M059J (cell line): ENCODE data around the gene SLX4IP. TPM values are rescaled to one million over a fixed set of nuclear protein-coding genes. Genes with fewer than 3 reads are reported as not detected.

Experiments
- DNase-seq: peaks from one replicate; pipeline ENCODE4 v3.0.0-alpha.2; 2012; ENCODE audit warnings: low read depth
- total RNA-seq: library from RNA; depleted of rRNA; stranded (reverse); fragments of >200 nt; shearing (Covaris generic); gene quantifications from 2 replicates; pipeline ENCODE4 v1.2.3, GENCODE V29; 2014

Gene SLX4IP
- total RNA-seq, 1 experiment from 2014 or later: 10.3 TPM

DNA sequence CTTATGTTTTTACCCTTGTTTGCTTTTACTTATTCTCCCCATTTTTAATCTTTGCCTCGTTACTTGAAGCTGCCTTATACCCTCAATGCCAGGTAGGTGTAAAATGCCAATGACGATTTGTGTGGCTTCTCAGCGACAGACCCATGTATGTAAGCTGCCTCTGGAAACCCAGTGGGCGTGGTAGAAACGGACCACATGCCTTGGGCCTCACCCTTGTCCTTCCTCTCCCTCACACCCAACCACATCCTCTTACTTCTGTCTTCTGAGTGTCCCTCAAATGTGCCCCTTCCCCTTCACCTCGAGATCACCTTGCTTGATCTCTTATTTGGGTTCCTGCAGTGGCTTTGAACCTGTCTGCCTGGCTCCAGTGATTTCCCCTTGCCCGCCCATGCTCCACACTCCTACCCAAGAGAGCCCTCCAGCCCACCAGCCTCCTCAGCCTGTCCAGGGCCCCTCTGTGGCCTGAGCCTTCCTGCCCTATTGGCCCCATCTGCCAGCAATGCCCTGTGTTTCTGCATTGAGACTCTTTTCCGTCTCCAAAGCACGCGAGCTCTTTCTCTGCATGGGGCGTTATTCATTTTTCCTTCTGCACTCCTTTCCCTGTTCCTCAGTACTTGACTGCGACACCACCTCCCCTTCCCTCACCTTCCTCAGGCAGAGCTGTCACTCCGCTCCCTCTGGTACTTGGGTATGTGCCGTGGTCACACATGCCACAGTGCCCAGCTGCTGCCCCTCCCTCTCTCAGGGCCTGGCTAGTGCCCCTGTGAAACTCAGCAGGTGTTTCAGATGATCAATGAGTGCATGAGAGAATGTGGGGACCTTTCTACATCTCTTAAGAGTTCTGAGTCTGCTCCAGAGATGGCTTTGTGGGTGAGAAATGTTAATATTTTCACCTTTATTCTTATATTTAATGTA lies 115.4 kb downstream of the SLX4IP start:
- no peak for DNase-seq

DNA sequence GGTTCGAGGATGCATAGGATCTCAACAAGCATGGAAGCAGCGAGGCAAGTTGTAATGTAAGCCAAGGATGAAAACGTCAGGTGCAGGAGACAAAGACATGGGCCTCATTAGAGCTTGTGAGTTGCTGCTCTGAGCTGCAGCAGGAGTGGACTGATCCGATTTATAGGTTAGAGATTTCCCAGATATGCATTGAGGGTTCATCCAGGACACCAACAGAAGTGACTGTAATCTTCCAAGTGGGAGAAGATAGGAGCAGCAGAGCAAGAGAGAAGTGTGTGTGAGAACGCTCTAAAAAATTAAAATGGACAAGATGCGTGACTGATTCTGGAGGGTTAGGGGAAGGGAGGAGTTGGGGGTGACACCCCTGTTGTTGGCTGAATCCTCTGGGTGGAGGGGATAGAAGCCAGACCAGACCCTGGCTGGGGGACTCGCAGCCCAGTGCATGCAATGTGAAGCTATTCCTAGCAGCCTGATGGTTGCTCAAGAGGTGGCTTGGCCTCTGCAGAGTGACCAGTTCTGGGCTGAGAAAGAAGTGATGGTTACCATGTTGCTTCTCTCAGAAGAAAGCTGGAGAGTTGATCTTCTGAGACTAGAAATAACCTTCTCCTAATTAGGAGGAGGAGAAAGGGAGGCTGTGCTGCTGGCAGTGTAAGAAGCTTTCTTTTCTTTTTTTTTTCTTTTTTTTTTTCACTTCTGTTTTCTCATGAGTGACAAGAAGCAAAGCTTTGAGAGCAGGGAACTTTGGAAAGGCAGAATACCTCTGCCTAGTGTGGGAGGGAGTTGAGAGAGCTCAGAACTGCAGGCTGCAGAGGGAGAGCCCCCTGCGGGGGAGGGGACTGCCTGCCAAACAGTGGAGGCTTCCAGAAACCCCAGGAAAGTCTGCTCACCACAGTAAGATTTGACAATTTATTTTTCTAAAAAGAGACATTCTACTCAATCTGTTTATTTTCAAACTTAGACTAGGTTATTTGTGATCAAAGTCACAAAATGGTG lies 116.9 kb downstream of the SLX4IP start:
- no peak for DNase-seq

DNA sequence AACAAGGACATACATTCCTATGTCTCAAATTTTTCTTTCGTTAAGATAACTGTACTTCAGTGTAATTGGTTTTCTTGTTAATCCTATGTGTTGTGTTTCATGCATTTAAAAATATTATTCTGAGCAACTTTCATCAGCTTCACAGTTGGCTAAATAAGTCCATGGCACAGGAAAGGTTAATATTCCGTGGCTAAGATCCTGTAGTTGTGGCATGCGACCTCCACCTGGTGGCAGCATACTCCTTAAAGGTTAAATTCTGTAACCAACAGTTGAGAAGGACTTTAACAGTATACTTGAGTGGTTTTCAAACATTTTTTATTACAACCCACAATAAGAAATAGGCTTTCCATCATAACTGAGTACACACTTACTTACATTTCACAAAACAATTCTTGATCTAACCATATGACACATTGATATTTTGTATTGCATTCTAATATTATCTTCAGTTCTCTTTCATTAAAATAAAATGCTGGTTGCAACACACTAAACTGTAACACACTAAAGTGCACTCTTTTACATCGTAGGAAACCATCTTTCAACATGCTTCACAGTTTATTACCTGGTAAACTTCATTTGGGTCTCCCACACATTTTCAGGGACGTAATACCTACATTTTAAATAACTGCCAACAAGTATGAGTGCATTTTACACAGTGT lies 118.3 kb downstream of the SLX4IP start:
- DNase-seq: peak; percentile 79

DNA sequence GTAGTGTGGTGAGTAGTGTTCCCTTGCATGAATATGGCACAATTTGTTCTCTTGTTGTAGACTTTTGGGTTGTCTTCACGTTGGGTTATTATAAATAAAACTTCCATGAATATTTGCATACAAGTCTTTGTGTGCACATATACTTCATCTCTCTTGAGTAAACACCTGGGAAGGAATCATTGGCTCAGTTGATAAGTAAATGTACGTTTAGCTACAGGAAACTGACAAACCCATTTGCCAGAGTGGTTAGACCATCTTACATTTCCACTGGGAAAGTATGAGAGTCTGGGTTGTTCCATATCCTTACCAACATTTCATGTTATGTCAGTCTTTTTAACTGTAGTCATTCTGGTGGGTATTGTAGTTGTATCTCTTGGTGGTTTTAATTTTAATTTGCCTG lies 119.2 kb downstream of the SLX4IP start:
- DNase-seq: no peak

DNA sequence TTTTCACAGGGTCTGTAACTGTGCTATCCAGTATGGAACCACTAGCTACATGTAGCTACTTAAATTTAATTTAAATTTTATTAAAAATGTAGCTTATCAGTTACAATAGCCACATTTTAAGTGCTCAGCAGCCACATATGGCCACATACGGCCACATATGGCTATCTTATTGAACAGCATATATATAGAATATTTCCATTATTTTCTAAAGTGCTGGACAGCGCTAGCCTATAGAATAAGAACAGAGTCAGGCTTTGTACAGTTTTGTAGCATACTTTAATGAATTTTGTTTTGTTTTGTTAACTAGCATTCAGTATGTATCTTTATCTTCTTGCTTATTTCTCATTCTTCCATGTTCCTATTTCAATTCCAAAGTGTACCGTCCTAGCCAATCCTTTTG lies 120.3 kb downstream of the SLX4IP start:
- DNase-seq: no peak

DNA sequence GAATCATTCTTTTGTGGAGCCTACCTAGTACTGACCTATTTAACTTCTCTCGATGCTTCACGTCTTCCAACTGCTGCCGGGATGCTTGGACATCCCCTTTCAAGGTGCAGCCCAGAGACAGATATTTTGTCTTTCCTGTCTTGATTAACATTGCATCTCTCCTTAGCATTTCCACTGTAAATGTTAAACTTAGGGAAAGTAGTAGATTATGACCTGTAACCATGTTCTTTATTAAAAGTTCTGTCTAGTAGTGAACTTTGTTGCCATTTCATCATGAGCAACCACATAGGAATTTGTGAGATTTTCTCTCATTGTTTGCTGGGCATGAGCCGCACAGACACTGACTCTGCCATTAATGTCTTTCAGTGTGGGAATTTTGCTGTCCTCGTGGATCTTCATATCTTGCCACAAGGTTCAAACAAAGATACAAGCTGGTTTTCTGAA lies 120.8 kb downstream of the SLX4IP start:
- DNase-seq: peak; percentile 89

DNA sequence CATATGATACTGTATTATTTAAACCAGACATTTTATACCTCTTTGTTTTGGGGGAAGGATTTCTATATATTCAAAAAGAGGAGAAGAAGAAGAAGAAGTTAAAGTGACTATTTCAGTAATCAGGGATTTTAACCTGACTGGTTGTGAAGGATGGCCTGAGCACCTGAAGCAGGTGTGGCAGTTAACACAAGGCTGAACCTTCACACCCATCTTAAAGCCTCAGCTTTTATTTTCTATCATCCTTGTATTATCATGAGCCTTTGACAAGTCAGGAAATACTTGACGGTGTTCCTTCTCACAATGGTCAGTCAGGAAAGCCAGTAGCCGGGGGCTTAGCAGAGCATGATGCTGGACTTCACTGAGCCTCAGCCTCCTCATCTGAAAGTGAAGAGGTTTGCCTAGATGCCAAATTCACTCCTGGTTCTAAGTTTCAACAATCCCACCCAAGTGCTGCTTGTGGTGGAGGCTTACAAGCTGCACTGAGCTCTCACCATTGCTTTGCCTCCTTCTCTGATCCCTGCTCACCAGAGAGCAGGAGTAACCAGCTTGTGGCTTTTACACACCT lies 121.5 kb downstream of the SLX4IP start:
- DNase-seq: no peak

DNA sequence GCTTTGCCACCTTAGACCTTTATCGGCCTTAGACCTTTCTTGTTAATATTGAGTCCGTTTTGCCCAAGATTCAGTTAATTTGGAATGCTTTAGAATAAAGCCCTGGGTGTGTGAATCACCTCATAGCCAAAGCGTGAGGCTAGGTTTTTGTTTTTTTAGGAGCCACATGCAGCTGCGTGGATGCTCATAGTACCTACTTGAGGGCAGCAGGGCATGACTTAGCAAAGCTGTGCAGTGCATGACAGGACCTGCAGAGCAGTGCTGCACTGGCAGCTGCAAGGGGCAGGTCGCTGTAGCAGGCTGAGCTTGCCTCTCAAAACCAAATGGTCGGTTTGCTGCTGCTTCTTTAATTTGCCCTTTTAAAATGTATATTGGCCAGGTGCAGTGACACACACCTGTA lies 122.6 kb downstream of the SLX4IP start:
- DNase-seq: peak; percentile 37

DNA sequence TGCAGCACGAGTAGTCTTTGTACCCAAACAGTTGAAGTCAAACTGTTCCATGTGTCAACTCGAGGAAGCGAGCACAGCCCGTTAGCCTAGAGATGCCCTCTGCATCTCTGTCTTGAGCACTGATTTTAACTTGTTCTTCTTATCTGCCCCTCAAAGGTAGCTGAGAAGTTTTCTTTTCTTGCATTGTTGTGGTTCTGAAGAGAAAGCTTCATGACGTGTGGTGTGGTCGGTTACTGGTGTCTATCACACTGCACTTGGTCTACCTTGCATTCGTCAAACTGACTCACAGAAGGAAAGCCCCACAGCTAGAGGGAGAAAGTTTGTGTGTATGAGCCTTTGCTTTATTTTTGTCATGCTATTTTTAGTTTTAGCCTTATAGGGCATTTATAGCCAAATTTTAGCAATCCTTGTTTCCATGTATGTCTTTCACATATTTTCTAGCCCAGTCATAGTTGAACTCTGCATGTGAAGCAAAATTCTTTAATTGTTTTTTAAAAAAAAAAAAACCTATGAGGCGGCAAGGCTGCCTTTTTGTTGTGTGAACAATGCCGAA lies 123.6 kb downstream of the SLX4IP start:
- DNase-seq: peak; percentile 97

DNA sequence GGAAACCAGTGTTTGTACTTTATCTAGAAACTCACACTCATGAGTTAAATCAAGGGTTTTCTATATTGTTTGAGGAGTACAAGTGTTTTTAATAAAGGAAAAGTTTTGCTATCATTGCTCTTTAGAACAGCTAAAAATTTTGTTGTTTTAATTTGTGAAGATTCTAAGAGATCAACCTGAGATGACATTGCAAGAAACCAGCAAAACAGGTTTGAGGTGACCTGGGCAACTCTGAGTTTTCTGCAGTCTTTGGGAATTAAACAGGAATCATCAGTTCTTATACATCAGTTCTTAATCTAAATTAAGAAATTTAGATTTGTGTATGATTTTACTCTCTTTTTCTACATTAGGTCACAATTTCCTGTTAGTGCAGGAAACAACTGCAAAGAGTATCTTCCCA lies 124.2 kb downstream of the SLX4IP start:
- DNase-seq: no peak

DNA sequence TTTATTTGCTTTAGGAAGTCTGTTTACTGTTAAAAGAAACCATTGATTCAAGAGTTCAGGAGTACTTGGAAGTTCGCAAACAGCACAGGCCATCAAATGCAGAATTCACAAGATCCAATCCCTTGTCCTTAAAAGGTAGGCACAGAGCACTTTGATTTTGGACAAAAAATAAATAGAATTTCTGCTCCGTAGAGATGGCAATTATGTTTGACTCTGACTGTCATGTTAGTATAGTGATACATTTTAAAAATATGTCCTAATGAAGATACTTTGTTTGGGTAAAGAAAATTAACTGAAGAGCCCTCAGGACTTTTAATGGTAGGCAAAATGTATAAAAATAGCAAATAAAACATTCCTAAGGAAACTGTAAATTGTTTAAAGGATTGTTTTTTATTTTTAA lies 125.6 kb downstream of the SLX4IP start:
- DNase-seq: peak; percentile 22

DNA sequence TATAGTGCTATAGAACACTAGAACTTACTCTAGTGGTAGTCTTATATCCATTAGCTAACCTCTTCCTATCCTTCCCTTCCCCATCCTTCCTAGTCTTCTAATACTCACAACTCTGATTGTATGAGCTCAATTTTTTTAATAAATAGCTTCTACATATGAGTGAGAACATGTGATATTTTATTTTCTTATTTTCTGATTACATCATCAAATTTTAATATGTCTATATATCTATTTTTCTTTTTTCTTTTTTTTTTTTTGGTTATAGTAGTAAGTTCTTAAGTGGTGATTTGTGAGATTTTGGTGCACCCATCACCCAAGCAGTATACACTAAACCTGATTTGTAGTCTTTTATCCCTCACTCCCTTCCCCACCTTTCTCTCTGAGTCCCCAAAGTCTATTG lies 126.2 kb downstream of the SLX4IP start:
- no peak for DNase-seq

DNA sequence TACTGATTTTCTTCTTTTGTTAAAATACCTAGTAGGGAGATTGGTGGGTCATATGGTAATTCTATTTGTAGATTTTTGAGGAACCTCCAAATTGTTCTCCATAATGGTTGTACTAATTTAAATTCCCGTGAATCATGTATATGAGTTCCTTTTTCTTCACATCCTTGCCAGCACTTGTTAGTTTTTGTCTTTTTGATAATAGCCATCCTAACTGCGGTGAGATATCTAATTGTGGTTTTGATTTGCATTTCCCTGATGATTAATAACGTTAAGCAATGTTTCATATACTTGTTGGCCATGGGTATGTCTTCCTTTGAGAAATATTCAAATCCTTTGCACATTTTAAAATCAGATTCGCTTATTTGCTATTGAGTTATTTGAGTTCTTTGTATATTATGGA lies 127.8 kb downstream of the SLX4IP start:
- DNase-seq: no peak

DNA sequence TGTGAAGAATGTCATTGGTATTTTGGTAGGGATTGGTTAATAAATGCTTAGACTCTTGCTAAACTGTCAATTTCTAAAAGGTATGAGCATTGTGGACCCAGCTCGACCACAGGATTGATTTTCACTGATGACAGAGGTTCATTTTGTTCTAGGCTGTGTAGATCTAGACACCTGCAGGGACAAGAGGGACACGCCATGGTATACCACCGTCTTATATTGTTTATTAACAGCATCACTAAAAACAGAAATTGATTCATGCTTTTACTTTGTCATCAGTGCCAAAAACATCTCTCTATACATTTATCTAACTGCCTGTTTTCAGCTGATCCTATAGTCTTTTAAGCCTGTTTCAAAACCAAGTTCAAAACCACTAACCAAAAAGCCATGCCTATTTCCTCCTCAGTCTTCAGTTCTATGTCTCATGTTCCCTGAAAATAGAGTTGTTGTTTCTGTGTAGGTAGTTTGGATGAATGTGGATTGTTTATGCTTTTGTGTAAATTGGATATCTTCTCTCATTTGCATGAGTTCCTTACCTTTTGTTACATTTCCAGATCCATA lies 128.9 kb downstream of the SLX4IP start:
- DNase-seq: no peak

DNA sequence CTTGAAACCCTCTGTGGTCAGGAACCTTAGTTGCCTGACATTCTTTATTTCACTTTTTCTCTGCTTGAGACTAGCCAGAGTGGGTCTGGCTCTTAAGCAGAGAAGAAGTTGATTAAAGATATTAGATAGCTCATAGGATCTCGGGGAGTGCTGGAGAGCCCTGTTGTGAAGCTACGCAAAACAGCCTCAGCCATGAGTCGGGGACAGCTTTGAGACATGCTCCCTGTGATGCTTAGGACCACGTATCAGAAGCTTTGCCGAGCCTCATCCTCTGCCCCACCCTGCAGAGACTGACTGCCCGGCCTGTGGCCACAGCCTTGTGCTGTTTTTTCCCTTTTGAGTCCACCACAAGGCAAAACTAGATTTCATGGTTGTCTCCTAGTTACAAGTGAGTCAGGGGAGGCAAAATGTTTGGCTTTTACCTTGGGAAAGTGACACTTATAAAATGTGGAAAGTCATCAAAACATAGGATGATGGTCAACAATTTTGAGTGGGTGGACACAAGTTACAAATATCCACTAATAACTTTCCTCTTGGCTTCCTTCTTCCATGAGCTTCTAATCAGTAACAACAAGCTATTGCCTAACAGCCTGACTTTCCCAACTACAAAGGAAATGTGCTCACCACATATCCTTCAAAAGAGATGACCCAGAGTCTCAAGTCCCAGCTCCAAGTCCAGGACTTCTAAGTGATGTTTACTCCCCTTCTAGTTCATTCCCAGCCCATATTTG lies 130.3 kb downstream of the SLX4IP start:
- peak; percentile 54 for DNase-seq

DNA sequence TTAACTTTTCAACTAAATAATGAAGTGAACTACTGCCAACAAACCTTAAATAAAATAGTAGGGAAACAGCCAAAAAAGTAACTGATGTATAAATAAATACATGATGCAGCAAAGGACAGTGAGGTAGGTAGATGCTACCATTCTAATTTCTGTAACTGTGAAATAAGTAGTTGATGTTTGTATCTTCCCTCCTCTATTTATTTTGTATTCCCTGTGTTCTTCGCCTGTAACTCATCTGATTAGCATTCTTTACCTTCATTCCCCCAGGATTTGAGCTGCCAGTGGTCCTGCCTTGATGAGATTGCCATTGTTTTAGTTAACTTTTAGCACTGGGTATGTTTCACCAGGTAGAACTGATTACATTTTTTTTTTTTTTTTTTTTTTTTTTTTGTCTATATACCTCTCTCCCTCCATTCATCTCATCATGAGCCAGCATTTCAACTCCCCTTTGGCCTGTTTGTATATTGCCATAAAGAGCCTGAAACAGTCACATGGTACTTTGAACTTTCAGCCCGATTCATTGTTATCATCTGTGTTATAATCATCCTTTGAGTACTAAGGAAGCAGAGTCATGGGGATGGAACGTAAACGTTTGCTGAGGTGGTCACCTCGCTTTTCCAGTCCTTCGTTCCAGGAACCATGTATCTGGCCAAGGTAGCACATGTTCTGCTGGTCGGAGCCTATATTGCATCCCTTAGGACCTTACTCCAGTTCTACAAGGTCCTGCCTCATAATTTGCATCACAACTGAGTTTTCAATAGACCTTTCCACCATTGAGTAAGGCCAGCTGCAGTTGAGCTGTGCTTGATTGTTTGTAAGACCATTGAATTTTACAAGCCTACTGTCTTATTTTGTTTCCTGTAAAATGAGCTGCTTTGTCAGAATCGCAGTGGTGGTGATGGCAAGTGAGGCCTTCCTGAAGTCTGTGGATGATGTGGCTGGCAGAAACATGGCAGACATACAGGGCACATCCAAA lies 131.1 kb downstream of the SLX4IP start:
- DNase-seq: no peak

DNA sequence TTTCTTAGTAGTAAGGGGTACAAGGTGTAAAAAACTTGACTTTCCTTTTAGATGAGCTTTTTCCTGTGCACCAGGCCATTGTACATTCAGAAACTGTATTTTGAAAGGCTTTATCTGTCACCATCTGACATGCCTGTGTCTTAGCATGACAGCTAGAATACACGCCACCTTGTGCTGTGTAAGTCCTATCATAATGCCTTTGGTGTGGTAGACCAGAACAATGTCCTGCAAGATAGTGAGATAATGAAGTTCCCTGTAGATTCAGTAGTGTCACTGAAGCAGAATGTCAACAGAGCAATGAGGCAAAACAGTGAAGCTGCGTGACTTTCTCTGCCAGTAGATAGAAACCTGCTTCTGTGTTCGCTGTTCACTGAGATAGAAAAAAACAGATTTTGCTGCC lies 132.9 kb downstream of the SLX4IP start:
- no peak for DNase-seq

DNA sequence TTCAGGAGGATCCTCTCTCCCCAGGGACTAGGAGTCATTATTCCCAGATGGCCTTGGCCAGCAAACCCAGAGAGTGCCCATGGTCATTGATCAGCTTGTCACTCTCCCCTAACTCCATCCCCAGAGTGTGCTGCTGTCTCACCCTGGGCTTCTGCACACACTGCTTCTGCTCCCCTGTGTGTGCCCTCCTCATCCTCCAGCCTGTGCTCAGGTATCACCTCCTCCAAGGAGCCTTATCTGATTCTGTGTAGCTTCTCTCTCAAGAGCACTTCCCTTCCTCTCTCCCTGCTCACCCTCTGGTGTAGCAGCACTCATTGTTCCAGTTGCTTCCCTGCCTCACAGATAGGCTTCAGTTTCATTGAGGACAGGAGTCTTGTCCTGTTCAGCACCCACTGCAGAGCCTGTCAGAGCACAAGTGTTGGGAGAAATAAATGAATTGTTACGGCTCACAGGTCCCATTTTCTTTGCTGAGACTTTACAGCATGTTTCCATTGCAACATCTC lies 136.3 kb downstream of the SLX4IP start:
- no peak for DNase-seq

DNA sequence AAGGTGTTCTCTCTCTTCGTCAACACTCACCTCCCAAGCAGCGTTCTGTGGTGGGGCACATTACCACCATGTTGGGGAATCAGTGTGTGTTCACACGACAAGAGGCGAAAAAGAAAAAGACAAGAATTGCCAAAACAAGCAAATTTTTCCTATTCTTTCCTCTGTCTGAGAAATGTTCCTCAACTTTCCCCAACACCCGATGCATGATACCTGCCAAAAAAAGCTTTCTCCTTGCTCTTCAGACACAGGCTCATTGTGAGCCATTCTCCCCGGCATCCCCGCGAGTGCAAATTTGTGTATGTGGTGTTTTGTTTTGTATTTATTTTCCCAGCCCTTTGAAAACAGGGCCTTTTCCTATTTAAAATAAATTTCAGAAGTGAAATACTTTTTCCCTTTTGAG lies 137.7 kb downstream of the SLX4IP start:
- DNase-seq: no peak
